ENCODE data around the gene SIL1.
"Not testable (repeated sequence)": the region's sequence is repeated elsewhere in the genome, so short reads cannot be mapped to it uniquely, and the experiment has no call there.

SIL1 gene

GRCh38 chr5:139012176-139012575 is 186.0 kb downstream of the SIL1 start:
- ChIA-PET POLR2A (no interaction called here), CTCF (interaction anchor here (0.7 kb wide), 1 partner anchor 621 kb away, joined by 3 read pairs; no protein-coding TSS in a partner anchor)
- TF ChIP-seq SUZ12 (IDR thresholded peaks at IDR 0.05) = no peak
- no peak for TF ChIP-seq ZNF384 (IDR thresholded peaks at IDR 0.05)
- TF ChIP-seq NFRKB (IDR thresholded peaks at IDR 0.05) = no peak
- no peak for TF ChIP-seq FOXK2 (IDR thresholded peaks at IDR 0.05)
- no peak for TF ChIP-seq PKNOX1 (IDR thresholded peaks at IDR 0.05)
- no peak for TF ChIP-seq FOXA1 (IDR thresholded peaks at IDR 0.05)
- TF ChIP-seq ARNT (IDR thresholded peaks at IDR 0.05) = no peak
- no peak for TF ChIP-seq CTBP1 (IDR thresholded peaks at IDR 0.05; ENCODE audit: borderline replicate concordance)
- TF ChIP-seq L3MBTL2 (conservative IDR thresholded peaks at IDR 0.05) = no peak
- no peak for TF ChIP-seq LEF1 (IDR thresholded peaks at IDR 0.05; ENCODE audit: borderline replicate concordance)
- no peak for TF ChIP-seq TARDBP (IDR thresholded peaks at IDR 0.05)
- no peak for TF ChIP-seq BHLHE40 (IDR thresholded peaks at IDR 0.05; ENCODE audit: borderline replicate concordance)
- no peak for DNase-seq (ENCODE audit: extremely low spot score)

- peak; percentile 39 for TF ChIP-seq L3MBTL2 (conservative IDR thresholded peaks at IDR 0.05)
- DNase-seq (ENCODE audit: extremely low spot score); CTCF ChIA-PET; POLR2A ChIA-PET: not testable (repeated sequence)
Measured at GRCh38 chr5:139011156-139011555, 187.0 kb downstream of the SIL1 start.

GRCh38 chr5:139004374-139005307 is 193.5 kb downstream of the SIL1 start:
- ChIA-PET CTCF (no interaction called here), POLR2A (no interaction called here)
- TF ChIP-seq NFRKB (IDR thresholded peaks at IDR 0.05) (no peak), BHLHE40 (IDR thresholded peaks at IDR 0.05; ENCODE audit: borderline replicate concordance) (no peak), FOXK2 (IDR thresholded peaks at IDR 0.05) (no peak), TARDBP (IDR thresholded peaks at IDR 0.05) (no peak), SUZ12 (IDR thresholded peaks at IDR 0.05) (no peak), ZNF384 (IDR thresholded peaks at IDR 0.05) (no peak), FOXM1 (IDR thresholded peaks at IDR 0.05; ENCODE audit: borderline replicate concordance) (no peak), L3MBTL2 (conservative IDR thresholded peaks at IDR 0.05) (no peak)
- DNase-seq (ENCODE audit: extremely low spot score) = no peak

- POLR2A ChIA-PET = no interaction called here
- CTCF ChIA-PET = no interaction called here
- DNase-seq (ENCODE audit: extremely low spot score) = no peak
- no peak for TF ChIP-seq LEF1 (IDR thresholded peaks at IDR 0.05; ENCODE audit: borderline replicate concordance)
- TF ChIP-seq FOXA1 (IDR thresholded peaks at IDR 0.05) = no peak
- no peak for TF ChIP-seq BHLHE40 (IDR thresholded peaks at IDR 0.05; ENCODE audit: borderline replicate concordance)
- TF ChIP-seq L3MBTL2 (conservative IDR thresholded peaks at IDR 0.05) = no peak
- TF ChIP-seq CTBP1 (IDR thresholded peaks at IDR 0.05; ENCODE audit: borderline replicate concordance) = no peak
- TF ChIP-seq SUZ12 (IDR thresholded peaks at IDR 0.05) = no peak
- no peak for TF ChIP-seq ELF4 (IDR thresholded peaks at IDR 0.05)
- TF ChIP-seq FOXM1 (IDR thresholded peaks at IDR 0.05; ENCODE audit: borderline replicate concordance) = no peak
- TF ChIP-seq PKNOX1 (IDR thresholded peaks at IDR 0.05) = no peak
- TF ChIP-seq FOXK2 (IDR thresholded peaks at IDR 0.05) = no peak
- no peak for TF ChIP-seq SP1 (IDR thresholded peaks at IDR 0.05)
- no peak for TF ChIP-seq TARDBP (IDR thresholded peaks at IDR 0.05)
- no peak for TF ChIP-seq ZNF384 (IDR thresholded peaks at IDR 0.05)
- no peak for TF ChIP-seq HDGF (IDR thresholded peaks at IDR 0.05; ENCODE audit: borderline replicate concordance)
- no peak for TF ChIP-seq ARNT (IDR thresholded peaks at IDR 0.05)
- TF ChIP-seq NFRKB (IDR thresholded peaks at IDR 0.05) = no peak
Measured at GRCh38 chr5:138999674-139000073, 198.5 kb downstream of the SIL1 start.

GRCh38 chr5:138998521-138998920 is 199.6 kb downstream of the SIL1 start:
- ChIA-PET CTCF (no interaction called here), POLR2A (no interaction called here)
- no peak for TF ChIP-seq TARDBP (IDR thresholded peaks at IDR 0.05)
- no peak for TF ChIP-seq FOXA1 (IDR thresholded peaks at IDR 0.05)
- TF ChIP-seq SP1 (IDR thresholded peaks at IDR 0.05) = no peak
- TF ChIP-seq ZNF384 (IDR thresholded peaks at IDR 0.05) = no peak
- no peak for TF ChIP-seq ARNT (IDR thresholded peaks at IDR 0.05)
- TF ChIP-seq PKNOX1 (IDR thresholded peaks at IDR 0.05) = no peak
- no peak for DNase-seq (ENCODE audit: extremely low spot score)

GRCh38 chr5:138996120-138996519 is 202.0 kb downstream of the SIL1 start:
- ChIA-PET POLR2A (no interaction called here), CTCF (no interaction called here)
- no peak for DNase-seq (ENCODE audit: extremely low spot score)
- TF ChIP-seq ARNT (IDR thresholded peaks at IDR 0.05) = no peak
- no peak for TF ChIP-seq PKNOX1 (IDR thresholded peaks at IDR 0.05)
- TF ChIP-seq SP1 (IDR thresholded peaks at IDR 0.05) = no peak
- TF ChIP-seq ELF4 (IDR thresholded peaks at IDR 0.05) = no peak

All from HEK293T (cell line).